HG02981 (cell line): Measurements from ENCODE around the gene ICAM2.

Experiments used
- ATAC-seq: cut with Tn5 transposase; IDR thresholded peaks from one replicate; pipeline ENCODE4 v1.9.1; 2021; ENCODE audit warnings: mild to moderate bottlenecking, moderate library complexity; ENCODE audit not compliant: unreplicated experiment

ICAM2 gene

DNA sequence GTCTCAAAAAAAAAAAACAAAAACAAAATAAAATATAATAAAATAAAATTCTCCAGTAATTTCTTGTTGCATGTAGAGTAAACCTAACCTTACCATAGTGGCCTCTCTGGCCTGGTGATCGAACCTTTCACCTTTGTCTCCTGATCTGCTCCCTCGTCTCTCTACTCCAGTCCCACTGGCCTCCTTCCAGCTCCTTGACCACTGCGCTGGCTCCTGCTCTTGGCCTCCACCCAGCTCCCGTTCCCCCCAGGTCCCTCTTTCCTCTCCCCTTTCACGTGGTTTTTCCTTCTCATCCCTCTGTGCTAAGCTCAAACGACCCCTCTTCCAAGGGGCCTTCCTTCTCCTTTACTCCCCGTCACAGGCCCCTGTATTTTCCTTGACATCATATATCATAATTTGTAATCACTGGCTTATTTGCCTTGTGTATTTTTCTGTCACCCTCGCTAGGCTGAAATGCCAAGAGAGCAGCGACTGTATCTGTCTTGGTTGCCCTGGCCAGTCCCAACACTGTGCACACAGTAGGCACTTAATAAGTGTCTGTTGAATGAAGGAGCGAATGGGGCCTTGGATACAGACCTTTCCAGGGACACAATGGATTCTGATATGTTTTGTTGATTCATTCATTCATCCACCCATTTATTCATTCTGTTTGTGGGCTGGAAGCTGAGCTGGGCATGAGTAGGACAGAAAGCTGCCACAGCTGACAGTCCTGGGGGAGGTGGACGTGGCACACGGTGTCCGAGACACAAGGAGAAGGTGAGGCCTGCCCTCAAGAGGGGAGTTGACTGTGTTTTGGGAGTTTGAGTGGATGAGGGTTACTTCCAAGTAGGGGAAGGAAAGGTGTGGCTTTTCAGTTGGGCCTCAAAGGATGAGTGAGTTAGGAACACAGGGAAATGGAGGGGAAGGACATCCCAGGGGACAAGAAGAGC lies 41.9 kb downstream of the ICAM2 start:
- ATAC-seq, result no peak

DNA sequence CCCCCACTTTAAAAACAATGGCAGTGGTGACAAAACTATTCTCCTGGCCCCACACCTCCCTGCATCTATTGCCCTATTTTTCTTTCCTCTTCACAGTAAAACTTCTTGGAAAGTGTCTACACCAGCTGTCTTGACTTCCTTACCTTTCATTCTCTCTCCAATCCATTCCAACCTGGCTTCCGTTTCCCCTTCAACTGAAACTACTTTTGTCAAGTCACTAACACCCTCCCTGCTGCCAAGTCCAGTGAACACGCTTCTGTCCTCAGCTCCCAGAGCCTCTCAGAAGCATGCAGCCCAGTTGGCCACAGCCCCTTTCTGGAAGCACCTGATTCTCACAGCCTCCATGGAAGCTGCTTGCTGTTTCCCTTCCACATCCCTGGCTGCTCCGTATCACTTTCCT lies 43.7 kb downstream of the ICAM2 start:
- no peak for ATAC-seq

DNA sequence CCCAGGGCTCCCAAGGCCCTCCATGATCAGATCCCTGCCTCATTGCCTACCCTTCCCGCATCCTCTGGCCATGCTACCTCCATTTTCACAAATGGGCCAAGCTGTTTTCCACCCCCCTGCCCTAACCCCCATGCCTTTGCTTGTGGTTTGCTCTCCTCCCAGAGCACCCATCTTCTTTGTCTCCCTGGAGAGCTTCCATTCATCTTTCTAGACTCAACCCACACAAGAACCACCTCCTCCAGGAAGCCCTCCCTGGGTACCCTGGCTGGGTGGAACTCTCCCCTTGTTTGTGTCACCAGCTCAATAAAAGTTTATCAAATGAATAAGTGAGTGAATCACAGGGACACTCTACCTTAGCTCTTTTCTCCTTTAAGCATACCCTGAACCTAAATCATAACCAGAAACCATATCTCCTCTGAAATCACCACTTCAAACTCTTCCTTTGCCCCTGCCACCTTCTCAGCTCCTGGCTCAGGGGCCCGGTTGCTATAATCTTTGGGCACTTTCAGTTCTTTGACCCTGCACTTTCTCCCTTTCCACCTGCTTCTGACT lies 44.8 kb downstream of the ICAM2 start:
- no peak for ATAC-seq

DNA sequence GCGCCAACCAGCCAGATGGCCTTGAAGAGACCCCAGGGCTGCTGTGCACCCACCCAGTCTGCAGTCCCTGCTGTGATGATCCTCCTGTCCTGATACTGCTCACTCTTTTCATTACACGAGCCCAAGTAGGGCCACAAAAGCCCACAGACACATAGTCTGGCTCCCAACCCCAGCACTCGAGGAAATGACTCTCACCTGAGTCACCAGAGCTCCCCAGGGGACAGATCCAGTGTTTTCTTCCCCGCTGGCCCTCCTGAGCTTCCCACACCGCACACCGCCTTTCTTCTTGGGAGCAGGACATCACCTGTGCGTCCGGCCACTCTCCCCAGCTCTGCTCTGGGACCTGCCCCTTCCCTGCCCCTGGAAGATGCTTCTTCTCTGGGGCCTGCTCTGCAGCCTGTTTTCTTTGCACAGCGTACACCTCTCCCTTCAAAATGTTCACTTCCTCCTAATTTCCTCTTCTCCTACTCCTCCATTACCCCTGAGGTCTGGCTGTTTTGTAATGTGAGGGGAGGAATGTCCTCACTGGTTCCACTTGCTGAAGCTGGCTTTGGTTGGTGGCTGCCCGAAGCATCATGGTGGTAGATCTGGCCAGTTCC lies 45.7 kb downstream of the ICAM2 start:
- ATAC-seq, result no peak

DNA sequence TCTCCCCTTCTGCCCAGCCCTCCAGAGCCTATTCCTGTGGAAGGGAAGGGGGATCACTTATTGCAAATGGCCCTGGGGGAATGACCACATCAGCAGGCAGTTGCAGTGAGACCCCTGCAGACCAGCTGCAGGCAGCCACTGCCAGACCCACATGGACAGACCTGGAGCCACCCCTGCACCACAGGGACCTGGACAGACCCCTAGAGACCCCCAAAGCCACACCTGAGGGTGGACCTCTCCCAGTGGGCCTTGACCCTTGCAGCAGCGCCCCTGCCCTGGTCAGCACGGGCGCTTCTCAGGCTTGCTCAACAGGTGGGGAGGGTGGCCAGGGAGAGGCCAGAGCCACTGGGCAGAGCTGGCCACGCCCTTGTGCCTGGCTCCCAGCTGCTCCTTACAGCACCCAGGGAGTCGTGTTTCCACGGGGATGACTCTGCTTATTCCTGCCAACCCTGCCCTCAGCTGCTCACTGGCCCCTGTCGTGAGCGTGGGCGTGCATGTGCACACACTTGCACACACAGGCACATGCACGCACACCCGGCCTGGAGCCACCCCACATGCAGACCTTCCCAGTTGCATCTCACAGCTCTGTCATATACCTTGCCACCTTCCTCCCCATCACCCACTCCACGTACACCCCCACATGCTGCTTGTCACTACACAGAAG lies 46.4 kb downstream of the ICAM2 start:
- no peak for ATAC-seq

DNA sequence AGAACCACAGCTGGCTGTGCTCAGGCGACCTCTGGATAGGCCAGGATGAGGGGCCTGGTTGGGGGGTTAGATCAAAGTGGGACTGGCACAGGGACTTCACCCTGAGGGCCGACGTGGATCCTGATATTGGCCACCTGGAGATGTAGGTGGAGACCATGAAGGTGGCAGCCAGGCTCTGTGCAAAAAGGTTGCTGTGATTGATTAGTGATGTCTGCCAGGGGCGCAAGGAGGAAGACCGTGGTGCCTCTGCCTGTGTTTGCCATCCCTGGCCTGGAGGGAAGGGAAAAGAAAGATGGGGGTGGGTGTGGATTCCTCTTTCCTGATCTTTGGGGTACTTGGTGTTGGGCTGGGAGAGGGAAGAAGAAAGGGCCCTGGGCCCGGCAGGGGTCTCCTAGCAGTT lies 47.2 kb downstream of the ICAM2 start:
- no peak for ATAC-seq

DNA sequence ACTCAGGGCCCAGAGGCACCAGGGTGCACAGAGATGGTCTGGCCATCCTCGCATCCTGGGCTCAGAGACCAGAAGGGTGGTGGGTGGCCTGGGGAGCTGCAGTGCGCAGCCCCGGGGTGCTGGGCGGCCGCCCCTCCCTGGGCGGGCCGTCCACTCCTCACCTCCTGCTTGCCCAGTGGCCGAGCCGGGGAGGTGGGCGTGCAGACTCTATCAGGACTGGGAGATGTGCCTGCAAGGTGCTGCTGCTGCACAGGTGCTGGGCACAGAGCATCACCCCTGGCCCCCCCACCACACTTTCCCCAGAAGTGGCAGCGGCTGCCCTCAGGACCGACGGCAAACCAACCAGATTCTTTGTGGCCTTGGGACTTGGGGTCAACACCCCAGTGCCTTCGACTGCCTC lies 47.6 kb downstream of the ICAM2 start, which contains the start of gene SCN4A:
Gene SCN4A (minus strand): TSS at position 123 of the 400 bp plus-strand sequence. CDS start 77 bp downstream, at position 46.
- ATAC-seq, result no peak

DNA sequence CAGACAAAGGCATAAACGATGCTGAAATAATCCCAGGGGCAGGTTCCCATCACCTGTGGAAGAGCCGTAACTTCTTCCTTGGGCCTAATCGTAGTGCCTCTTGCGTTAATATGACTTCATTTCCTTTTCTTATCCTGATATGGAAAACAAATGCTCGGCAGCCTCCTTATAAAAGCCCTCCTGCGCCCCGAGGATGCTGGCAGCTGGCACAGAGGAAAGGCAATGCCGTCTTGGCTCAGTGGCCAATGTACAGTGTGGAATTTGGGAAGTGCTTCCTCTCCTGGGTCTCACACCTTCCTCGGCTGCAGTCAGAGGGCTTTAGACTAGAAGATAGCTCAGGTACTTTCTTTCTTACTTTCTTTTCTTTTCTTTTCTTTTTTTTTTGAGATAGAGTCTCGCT lies 51.2 kb downstream of the ICAM2 start:
- ATAC-seq, result no peak

DNA sequence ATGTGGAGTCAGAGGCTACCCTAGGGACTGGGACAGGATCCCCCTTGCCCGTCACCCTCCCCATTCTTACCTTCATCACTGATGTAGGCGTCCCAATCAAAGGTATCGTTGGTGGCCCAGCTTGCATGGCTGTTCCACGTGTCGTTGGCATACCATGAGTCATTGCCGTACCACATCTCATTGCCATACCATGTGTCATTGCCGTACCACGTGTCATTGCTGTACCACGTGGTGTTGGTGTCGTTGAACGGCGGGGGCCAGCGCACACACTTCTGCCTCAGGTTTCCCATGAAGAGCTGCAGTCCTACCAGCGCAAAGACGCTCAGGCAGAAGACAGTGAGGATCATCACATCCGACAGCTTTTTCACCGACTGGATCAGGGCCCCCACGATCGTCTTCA lies 52.5 kb downstream of the ICAM2 start:
- ATAC-seq, result no peak

DNA sequence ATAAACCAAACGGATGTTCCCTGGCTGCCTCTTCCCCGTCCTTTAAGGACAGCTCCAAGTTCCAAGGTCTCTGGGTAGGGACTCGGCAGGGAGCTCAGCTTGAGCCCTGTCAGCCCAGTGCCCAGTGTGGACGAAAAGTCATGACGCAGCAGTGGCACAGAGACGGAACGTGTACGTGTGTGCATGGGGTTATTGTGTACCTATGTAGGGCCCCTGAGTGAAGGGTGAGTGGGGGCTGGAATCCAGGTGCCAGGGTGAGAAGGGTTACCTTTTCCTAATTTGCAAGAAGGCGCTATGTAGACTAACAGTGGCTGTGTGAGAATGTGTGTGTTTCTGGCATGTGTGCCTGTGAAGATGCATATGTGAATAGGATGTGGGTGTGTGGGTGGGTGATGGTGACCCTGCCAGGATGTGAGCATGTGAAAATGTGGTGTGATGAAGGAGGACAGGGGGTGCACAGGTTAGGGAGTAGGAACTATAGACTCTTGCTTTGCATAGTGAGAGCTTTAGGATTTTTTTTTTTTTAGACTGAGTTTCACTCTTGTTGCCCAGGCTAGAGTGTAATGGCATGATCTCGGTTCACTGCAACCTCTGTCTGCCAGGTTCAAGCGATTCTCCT lies 53.7 kb downstream of the ICAM2 start:
- ATAC-seq, result peak; percentile 67

DNA sequence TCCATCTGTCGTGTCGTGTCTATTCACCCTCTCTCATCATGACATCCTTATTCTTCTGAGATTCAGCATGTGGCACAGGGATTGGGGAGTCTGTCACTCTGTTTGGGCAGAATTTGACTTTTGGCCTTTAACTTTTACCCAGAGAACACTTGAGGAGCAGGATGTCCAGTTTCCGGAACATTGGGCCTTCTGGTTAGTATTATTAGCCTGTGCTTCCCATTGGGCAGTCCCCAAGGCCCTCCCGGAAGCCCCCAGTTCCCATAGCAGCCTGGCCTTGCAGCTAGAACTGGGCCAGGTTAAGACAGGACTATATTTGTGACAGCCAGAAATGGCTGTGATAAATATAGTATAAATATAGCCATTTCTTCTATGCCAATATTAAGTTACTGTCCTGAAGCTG lies 57.3 kb downstream of the ICAM2 start:
- no peak for ATAC-seq

DNA sequence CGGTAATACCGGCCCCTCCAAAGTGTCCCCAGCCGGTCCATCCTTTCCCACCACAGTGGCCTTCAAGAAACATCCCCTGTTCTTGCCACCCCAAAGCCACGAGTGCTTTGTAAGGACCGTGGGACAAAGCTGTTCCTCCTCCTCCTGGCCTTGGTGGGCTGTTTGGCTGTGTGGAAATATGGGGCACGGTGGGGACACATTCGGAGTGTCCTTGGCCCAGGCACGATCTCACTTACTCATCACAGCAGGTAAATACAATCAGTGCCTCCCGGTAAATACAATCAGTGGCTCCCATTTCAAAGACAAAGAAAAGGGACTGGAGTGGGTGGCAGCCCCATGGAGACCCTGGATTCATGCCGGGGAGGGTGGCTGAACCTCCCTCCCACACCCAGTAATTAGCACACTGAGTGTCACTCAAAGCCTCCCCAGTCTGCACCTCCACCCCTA lies 58.1 kb downstream of the ICAM2 start:
- ATAC-seq, result no peak

DNA sequence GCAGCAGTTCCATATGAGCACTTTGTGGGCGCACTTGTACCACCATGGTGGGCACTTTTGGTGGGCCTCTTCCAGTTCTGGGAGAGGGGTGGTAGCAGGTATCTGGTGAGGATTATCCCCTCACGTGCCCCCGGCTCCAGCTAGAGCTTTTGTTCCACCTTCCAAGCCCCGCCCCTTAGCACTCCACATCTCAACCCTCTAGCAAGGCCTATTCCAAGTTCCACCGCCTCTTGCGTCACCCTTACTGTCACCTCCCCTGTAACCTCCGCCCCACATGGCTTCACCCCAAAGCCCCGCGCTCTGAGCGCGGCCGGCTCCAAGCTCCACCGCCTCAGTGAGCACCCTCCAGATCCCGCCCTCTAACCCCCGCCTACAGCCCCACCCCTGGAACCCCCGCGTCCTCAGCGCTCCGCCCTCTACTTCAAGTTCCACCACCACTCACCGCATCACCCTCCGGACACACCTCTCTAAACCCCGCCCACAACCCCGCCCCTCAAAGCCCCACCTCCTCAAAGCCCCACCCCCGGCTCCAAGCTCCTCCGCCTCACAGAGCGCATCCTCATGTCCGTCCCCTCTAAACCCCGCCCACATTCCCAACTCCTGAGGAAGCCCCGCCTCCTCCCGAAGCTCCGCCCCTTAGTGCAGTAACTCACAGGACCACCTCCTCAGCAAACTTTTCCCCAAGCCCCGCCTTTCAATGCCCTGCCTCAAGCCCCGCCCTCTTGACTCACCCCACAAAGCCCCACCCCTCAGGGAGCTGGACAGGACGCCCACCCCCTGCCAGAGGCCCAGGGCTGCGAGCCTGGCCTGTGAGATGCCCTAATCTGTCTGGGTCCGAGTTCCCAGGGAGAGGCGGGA lies 58.8 kb downstream of the ICAM2 start:
- peak; percentile 48 for ATAC-seq

DNA sequence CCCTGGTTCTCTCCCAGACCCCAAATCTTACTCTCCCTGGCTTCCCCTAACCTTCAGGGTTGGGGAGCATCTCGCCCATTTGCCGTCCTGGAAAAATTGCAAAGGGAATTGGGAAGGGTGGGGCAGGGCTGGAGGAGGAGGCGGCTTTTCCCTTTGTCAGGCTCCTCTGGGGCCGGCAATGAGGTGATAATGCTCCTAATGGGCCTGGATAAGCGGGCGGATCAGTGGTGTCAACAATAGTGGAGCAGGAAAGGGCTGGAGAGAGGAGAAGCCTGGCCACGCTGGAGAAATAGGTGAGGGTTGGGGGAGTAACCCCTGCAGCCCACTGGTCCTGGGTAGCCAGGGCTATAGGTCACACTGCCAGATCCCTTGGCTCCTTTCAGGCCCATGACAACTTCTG lies 60.0 kb downstream of the ICAM2 start:
- no peak for ATAC-seq

DNA sequence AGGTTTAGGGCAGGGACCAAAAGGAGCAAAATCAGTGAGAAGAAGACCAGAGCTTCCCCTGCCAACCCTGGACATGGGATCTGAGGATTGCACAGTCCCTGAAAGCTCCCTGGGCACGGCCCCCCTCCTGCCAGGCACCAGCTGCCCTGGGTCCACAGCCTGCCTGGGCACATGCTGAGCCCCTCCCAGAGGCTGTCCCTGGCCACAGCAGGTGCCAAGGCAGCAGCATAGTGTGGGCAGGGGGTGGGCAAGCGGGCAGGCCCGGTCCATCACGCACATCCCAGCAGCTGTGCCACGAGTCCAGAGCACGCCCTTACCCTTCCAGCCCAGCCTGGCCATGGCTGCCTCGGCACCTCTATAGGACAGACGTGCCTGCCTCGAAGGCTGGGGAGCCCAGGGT lies 60.4 kb downstream of the ICAM2 start:
- no peak for ATAC-seq

DNA sequence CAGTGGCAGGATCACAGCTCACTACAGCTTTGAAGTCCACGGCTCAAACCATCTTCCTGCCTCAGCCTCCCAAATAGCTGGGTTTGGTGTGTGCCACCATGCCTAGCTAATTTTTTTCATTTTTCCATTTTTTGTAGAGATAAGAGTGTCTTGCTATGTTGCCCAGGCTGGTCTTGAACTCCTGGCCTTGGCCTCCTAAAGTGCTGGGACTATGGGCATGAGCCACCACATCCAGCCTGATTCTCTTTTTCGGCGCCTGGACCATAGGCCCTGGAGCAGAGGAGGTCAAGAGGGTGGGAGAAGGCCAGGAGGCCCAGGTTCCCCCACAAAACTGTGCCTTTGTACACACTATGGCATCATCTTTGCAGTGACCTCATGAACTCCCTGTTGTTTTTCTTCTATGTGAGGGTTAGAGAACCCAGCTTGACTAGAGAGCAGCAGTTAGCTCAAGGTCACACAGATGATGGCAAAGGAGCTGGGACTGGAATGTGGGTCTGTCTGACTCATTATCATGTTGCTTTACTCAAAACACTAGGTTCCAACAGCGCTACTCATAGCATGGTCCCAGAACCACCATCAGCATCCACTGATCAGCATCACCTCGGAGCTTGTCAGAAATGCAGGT lies 64.0 kb downstream of the ICAM2 start:
- no peak for ATAC-seq

DNA sequence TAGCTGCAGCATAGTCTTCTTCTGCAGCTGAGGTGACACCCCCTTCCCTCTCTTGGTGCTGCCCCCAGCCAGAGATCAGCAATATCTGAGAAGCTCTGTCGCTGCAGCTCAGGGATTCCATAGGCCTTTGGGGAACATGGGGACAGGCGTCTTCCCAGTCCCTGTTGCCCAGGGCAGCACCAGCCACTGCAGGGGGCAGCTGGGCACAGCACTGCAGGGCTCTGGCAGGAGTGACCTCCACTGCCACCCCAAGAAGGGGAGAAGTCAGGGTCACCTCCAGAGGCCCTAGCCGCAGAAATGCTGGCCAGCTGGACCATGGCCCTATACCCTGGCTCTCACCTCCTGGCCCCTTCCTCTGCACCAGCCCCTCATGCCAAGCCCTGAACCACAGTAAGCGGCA lies 64.6 kb downstream of the ICAM2 start:
- ATAC-seq, result no peak

DNA sequence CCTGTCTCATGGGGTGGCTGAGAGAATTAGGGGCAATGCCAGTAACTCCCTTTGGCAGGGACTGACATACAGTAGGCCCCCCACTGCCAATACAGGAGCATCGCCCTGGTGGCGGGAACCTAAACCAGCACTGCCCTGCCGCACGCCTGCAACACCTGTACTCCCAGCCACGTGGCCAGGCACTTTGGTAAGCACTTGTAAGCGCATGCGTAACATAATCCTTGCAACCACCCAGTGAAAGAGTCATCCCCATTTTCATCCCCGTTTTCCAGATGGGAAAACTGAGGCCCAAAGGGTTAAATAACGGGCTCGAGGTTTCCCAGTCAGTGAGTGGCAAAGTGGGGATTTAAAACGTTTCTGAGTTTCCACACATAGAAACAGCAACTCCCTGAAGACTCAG lies 65.2 kb downstream of the ICAM2 start:
- ATAC-seq, result no peak

DNA sequence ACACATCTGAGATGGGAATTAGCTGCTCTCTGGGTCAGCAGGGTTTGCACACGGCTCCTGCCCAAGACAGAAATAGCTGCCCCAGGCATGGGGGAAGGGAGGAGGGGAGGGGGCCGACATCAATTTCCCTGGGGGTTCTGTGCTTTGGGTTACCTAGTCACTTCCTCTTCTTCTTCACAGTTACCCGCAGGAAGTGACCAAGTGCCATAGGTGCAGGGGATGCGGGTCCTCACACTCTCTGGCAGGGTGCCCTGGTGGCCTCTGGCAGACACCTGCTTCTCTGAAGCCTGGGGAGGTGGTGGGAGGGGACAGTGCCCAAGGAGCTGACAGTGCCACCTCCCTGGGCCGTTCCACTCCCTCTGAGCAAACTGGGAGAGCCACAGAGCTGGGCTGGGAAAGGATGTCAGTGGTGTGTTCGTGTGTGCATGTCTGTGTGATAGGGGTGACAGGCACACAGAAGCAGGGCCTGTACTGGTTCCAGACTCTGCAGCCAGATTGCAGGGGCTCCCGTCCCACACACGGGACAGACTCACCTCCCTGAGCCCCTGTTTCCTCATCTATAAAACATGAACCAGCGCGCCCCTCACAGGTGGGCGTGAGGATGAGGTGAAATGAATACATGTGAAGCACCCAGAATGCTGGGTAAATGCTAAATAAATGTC lies 65.9 kb downstream of the ICAM2 start:
- ATAC-seq, result peak; percentile 61
